K562 (cell line): ENCODE results near the gene GPX5. TPM values are rescaled to one million over a fixed set of nuclear protein-coding genes. Genes with fewer than 3 reads are reported as not detected.

Experiments used
- ATAC-seq: fragments of 200-7000 bp; cut with Tn5 transposase; 3 replicates; pipeline ENCODE4 v1.9.1; 2020; ENCODE audit warnings: moderate library complexity
- BruUV-seq: library from RNA; stranded (reverse); fragments of 400-500 nt; replicated peaks from 2 replicates; lab custom pipeline; 2021; lab: Mats Ljungman, UMichigan
- CTCF ChIA-PET: fragments of 300-600 bp; formaldehyde crosslinking; extraction: SDS; loops from one replicate; lab custom pipeline; 2021; ENCODE audit warnings: low intra/inter-chr PET ratio; lab: Yijun Ruan, JAX
- POLR2A ChIA-PET: fragments of 300-600, 350-650 bp; sonication (Branson Sonifier 250); formaldehyde crosslinking; extraction: SDS; loops from one replicate; lab custom pipeline; 2021; ENCODE audit warnings: antibody characterized with exemption, inconsistent platforms; lab: Yijun Ruan, JAX
- DNase-seq, 4 experiments: peaks; one replicate each; pipeline versions ENCODE4 v3.0.0 to v3.0.0-alpha.2; 2011 to 2018; ENCODE audit warnings: low spot score in 3 of 4, mixed read lengths in 3 of 4; ENCODE audit errors: extremely low read depth in 1 of 4
- FAIRE-seq: peaks from 2 replicates; lab custom pipeline; 2011; peaks lifted over from hg19 to GRCh38; lab: Jason Lieb, UNC
- H2AFZ ChIP-seq: 2 replicates; pipeline ENCODE4 v1.6.0; 2011; ENCODE audit warnings: low read depth, low read length, control low read depth, inconsistent platforms
- H3K27ac ChIP-seq: fragments of 200-600 bp; 3 replicates; pipeline ENCODE4 v1.8.0; 2011; ENCODE audit warnings: low read depth, mild to moderate bottlenecking, control low read depth, inconsistent platforms, low read length, moderate library complexity, mixed read lengths; ENCODE audit errors: extremely low read depth
- H3K27me3 ChIP-seq, 2 experiments: fragments of 300-600 bp in 1 of 2; 2 replicates in 1 of 2; 3 replicates in 1 of 2; pipeline versions ENCODE4 v1.6.0 to v1.8.0; 2011; ENCODE audit warnings: inconsistent platforms in 2 of 2, low read length in 2 of 2, mild to moderate bottlenecking in 1 of 2, mixed read lengths in 1 of 2, moderate library complexity in 1 of 2; ENCODE audit not compliant: control insufficient read depth in 2 of 2, insufficient read depth in 2 of 2
- H3K36me3 ChIP-seq: fragments of 300-600 bp; 3 replicates; pipeline ENCODE4 v1.8.0; 2011; ENCODE audit warnings: mild to moderate bottlenecking, low read length, inconsistent platforms; ENCODE audit not compliant: control insufficient read depth, insufficient read depth
- H3K4me1 ChIP-seq, 2 experiments: fragments of 200-600 bp in 1 of 2; replicated peaks in 1 of 2; 2 replicates in 1 of 2; 3 replicates in 1 of 2; pipeline versions ENCODE4 v1.5.1 to v1.8.0; 2011; ENCODE audit warnings: inconsistent platforms in 2 of 2, low read length in 2 of 2, mild to moderate bottlenecking in 1 of 2, mixed read lengths in 1 of 2, moderate library complexity in 1 of 2; ENCODE audit not compliant: control insufficient read depth in 2 of 2, insufficient read depth in 2 of 2
- H3K4me2 ChIP-seq: 2 replicates; pipeline ENCODE4 v1.6.1; 2011; ENCODE audit warnings: low read length, control low read depth, inconsistent platforms, mixed read lengths; ENCODE audit not compliant: insufficient read depth
- H3K4me3 ChIP-seq: fragments of 200-600 bp; sonication (generic), shearing (Covaris generic); 2 replicates; pipeline ENCODE4 v1.5.1; 2016; ENCODE audit warnings: control low read depth, inconsistent platforms
- H3K79me2 ChIP-seq: fragments of 200-600 bp; 3 replicates; pipeline ENCODE4 v1.8.0; 2011; ENCODE audit warnings: low read length, inconsistent platforms; ENCODE audit not compliant: control insufficient read depth, insufficient read depth
- H3K9ac ChIP-seq, 2 experiments: 2 replicates each; pipeline versions ENCODE4 v1.6.0 to v1.6.1; 2011; ENCODE audit warnings: low read depth in 2 of 2, low read length in 2 of 2, control low read depth in 1 of 2, inconsistent platforms in 1 of 2, mild to moderate bottlenecking in 1 of 2, mixed read lengths in 1 of 2; ENCODE audit not compliant: insufficient read depth in 1 of 2
- H3K9me1 ChIP-seq: one replicate; pipeline ENCODE4 v1.6.0; 2011; ENCODE audit warnings: inconsistent platforms, mild to moderate bottlenecking, low read length, moderate library complexity; ENCODE audit not compliant: control insufficient read depth, insufficient read depth
- H3K9me3 ChIP-seq: replicated peaks from 2 replicates; pipeline ENCODE4 v1.5.1; 2011; ENCODE audit warnings: low read depth, low read length, inconsistent platforms; ENCODE audit not compliant: control insufficient read depth, insufficient read depth
- H4K20me1 ChIP-seq: replicated peaks from 2 replicates; pipeline ENCODE4 v1.6.1; 2011; ENCODE audit warnings: low read length, inconsistent platforms, mixed read lengths; ENCODE audit not compliant: control insufficient read depth, insufficient read depth
- BRD4 ChIP-seq: fragments of 200-600 bp; sonication (generic); IDR thresholded peaks from 2 replicates; pipeline ENCODE4 v1.6.1; 2017; ENCODE audit warnings: inconsistent platforms
- PKNOX1 ChIP-seq: fragments of 450-650 bp; IDR thresholded peaks from 2 replicates; pipeline ENCODE4 v1.6.1; 2016
- RCOR1 ChIP-seq, 2 experiments: IDR thresholded peaks; 2 replicates each; pipeline ENCODE4 v1.6.1; 2012; ENCODE audit warnings: low read depth in 2 of 2, low read length in 2 of 2, borderline replicate concordance in 1 of 2, improper control_type of control experiment in 1 of 2
- WGBS: fragments of 100-300 bp; shearing (Covaris generic); methylation state at CpG from one replicate; pipeline ENCODE4 v1.1.6; 2016; ENCODE audit warnings: low coverage, mixed read lengths; ENCODE audit not compliant: insufficient coverage; ENCODE audit errors: missing lambda C conversion rate; 5-methylcytosine and 5-hydroxymethylcytosine counted together
- in situ Hi-C: fragments of 300-500 bp; cut with MboI; formaldehyde crosslinking; loops from 4 replicates; pipeline ENCODE4 v1.15.0; 2018; ENCODE audit warnings: inconsistent platforms, mixed read lengths
- intact Hi-C: fragments of 100-400 bp; cut with micrococcal nuclease; formaldehyde crosslinking; loops from 2 replicates; pipeline ENCODE4 v1.14.2; 2022
- polyA plus RNA-seq, 8 experiments: library from polyadenylated mRNA; depleted of rRNA in 4 of 8; stranded (reverse) in 5 of 8; unstranded in 3 of 8; fragments of >200 nt; fragmentation: Nextera tagmentation in 2 of 8; fragmentation: Illumina TruSeq in 1 of 8; extraction: Ambion mirVana in 2 of 8; extraction: Trizol in 1 of 8; gene quantifications; 2 replicates each; pipeline versions ENCODE4 v1.2.1 to v1.2.3, GENCODE V29; 2011 to 2014; ENCODE audit warnings: inconsistent platforms in 1 of 8, missing spikeins in 1 of 8
- total RNA-seq, 7 experiments: library from RNA; depleted of rRNA in 6 of 7; stranded (reverse); fragments of >200 nt in 6 of 7; fragmentation: Illumina TruSeq in 2 of 7; extraction: Trizol in 2 of 7; gene quantifications; 2 replicates each; pipeline versions ENCODE4 v1.2.1 to v1.2.3, GENCODE V29; 2011 to 2021; ENCODE audit warnings: low replicate concordance in 1 of 7

The GPX5 gene
- total and polyA plus RNA-seq, 9 of the 15 experiments (the other 6 are each of a cell fraction or from before 2014, with no cell fraction given): 0.07 to 0.18 (median 0.15) TPM; not detected in 6

DNA sequence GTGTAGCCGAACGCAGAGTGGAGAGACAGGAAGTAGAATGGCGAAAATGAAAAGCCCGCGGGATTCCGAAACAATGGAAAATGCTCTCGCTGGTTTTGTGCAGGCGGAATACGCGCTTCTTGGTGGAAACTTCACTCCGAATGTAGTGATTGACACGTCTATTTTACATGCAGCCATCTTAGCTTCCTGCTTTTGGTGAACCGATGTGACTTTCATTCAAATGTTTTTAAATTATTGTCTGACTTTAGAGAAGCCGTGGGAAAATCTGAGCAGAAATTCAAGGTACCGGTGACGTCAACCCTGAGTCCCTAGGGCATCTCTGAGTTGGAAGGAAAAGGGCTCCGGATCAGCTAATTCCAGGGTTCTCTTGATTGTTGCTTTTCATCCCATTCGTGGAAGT, 11.4 kb downstream of the GPX5 start:
- CTCF ChIA-PET: no interaction called here
- intact Hi-C loops (no loop called here), in situ Hi-C loops (loop anchor here (5.0 kb wide), 1 partner anchor 145 kb away; no protein-coding TSS in a partner anchor)
- BruUV-seq: no TSS peak
- POLR2A ChIA-PET: interaction anchor here (1.1 to 1.3 kb wide), 2 partner anchors 11 to 12 kb away, joined by 3 to 4 read pairs; no protein-coding TSS in a partner anchor
- Histone ChIP-seq H3K4me2 (no peak overlapping the region), H4K20me1 (no peaks in the 10 kb centered on the region), H3K27ac (no peak overlapping the region), H3K9ac (no peak overlapping the region), H3K4me1 (peaks cover 7 to 11% of the 10 kb centered on the region in 2 experiments), H3K4me3 (no peak overlapping the region), H3K9me3 (no peaks in the 10 kb centered on the region), H3K27me3 (no peaks in the 10 kb centered on the region), H2AFZ (no peak overlapping the region), H3K79me2 (no peaks in the 10 kb centered on the region), H3K9me1 (no peaks in the 10 kb centered on the region), H3K36me3 (no peaks in the 10 kb centered on the region)
- no peak for DNase-seq
- ATAC-seq: no peak
- WGBS: 82% methylated on average over 18 of the region's 18 CpGs
- no peak for FAIRE-seq
- TF ChIP-seq RCOR1 (IDR thresholded peaks at IDR 0.05; ENCODE audit: borderline replicate concordance in 1 of 2, low read depth in 2 of 2, low read length in 2 of 2) (no peak), BRD4 (0 out of 2 replicates have a peak, but pooled peaks have one; percentile 25), PKNOX1 (0 out of 2 replicates have a peak, but pooled peaks have one; percentile 13)
